Stimulated activated CD8-positive, alpha-beta memory T cell treated with anti-CD3 and anti-CD28 coated beads, Interleukin-2, amount 100 ng/mL, for 48 hours (primary cell): ENCODE measurements around the gene ADD3.

ENCODE experiments used
- DNase-seq, 2 donors: peaks; one replicate each; pipeline ENCODE4 v3.0.0-alpha.2; 2020; ENCODE audit warnings: low read depth in 2 of 2

Gene ADD3

GRCh38 chr10:110153396-110153795 is 145.6 kb downstream of the ADD3 start:
- DNase-seq, result no peak

GRCh38 chr10:110156046-110156445 is 148.3 kb downstream of the ADD3 start:
- no peak for DNase-seq

GRCh38 chr10:110158051-110159005 is 150.5 kb downstream of the ADD3 start:
- no peak for DNase-seq

GRCh38 chr10:110160081-110160480 is 152.3 kb downstream of the ADD3 start:
- no peak for DNase-seq

GRCh38 chr10:110160522-110160921 is 152.7 kb downstream of the ADD3 start:
- no peak for DNase-seq

GRCh38 chr10:110162741-110163145 is 155.0 kb downstream of the ADD3 start:
- no peak for DNase-seq

- no peak for DNase-seq
Measured at GRCh38 chr10:110163192-110163773, 155.5 kb downstream of the ADD3 start.

GRCh38 chr10:110163841-110164240 is 156.1 kb downstream of the ADD3 start:
- DNase-seq, result no peak

- DNase-seq, result no peak
Measured at GRCh38 chr10:110165239-110165638, 157.5 kb downstream of the ADD3 start.

- DNase-seq, result no peak
Measured at GRCh38 chr10:110167149-110167548, 159.4 kb downstream of the ADD3 start.

GRCh38 chr10:110168601-110169481 is 161.1 kb downstream of the ADD3 start:
- no peak for DNase-seq

GRCh38 chr10:110169586-110169985 is 161.8 kb downstream of the ADD3 start:
- DNase-seq, result no peak

- DNase-seq, result no peak
Measured at GRCh38 chr10:110170142-110170971, 162.6 kb downstream of the ADD3 start.

GRCh38 chr10:110171032-110171431 is 163.2 kb downstream of the ADD3 start:
- no peak for DNase-seq

GRCh38 chr10:110172155-110172554 is 164.4 kb downstream of the ADD3 start:
- no peak for DNase-seq

GRCh38 chr10:110174201-110174600 is 166.4 kb downstream of the ADD3 start:
- DNase-seq, result no peak

GRCh38 chr10:110174816-110175215 is 167.0 kb downstream of the ADD3 start:
- DNase-seq, result no peak

- no peak for DNase-seq
Measured at GRCh38 chr10:110175406-110175805, 167.6 kb downstream of the ADD3 start.

- no peak for DNase-seq
Measured at GRCh38 chr10:110176141-110177030, 168.6 kb downstream of the ADD3 start.

- DNase-seq, result no peak
Measured at GRCh38 chr10:110179220-110179619, 171.4 kb downstream of the ADD3 start.
